ENCODE results near the gene ATP2B3. TPM values are rescaled to one million over a fixed set of nuclear protein-coding genes. Genes with fewer than 3 reads are reported as not detected.

The ATP2B3 gene
- polyA plus RNA-seq, 3 donors: 0.01 TPM; not detected in 2

DNA sequence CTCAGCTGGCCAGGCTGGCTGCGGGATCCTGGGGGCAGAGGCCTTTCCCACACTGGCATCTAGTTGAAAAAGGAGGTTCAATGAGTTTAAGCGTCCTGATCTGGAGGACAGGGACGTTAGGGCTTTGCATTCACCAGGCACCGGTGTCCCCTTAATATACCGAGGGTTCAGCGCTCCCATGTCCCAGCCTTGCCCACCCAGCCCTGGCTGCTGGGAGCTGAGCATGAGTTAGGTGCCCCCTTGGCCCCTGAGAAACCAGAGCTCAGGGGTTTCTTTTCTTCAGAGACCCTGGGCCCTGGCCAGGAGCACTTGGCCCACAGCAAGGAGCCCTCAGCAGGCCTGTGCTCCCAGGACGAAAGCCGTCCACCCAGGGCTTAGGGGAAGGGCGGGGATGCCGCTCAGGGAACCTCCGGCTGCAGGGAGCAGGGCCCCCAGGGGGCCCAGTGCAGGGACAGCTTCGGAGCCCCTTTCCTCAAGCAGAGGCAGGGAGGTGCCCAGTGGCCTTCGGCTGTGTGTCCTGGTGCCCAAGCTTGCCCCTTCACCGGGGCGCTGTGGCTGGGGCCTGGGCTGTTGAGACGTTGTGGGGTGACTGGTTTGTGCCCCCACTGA lies 108.7 kb downstream of the ATP2B3 start:
- Histone ChIP-seq H3K9ac (ENCODE audit: insufficient read depth, low read length, poor library complexity, severe bottlenecking) (no peak overlapping the region), H3K27ac (ENCODE audit: low read depth in 1 of 2, low read length in 2 of 2) (no peak overlapping the region), H3K4me3 (replicated peaks in 1 of 3; ENCODE audit: low read depth in 2 of 3, low read length in 3 of 3) (no peak overlapping the region), H3K36me3 (replicated peaks in 1 of 2; ENCODE audit: control insufficient read depth in 1 of 2, insufficient read depth in 2 of 2, low read length in 2 of 2) (no peaks in the 10 kb centered on the region), H2AFZ (ENCODE audit: insufficient read depth, low read depth, low read length, poor library complexity, severe bottlenecking) (no peak overlapping the region), H3K9me3 (replicated peaks in 1 of 2; ENCODE audit: control insufficient read depth in 1 of 2, insufficient read depth in 1 of 2, low read length in 2 of 2) (peaks cover 0 to 6% of the 10 kb centered on the region in 2 donors), H3K79me2 (ENCODE audit: insufficient read depth, low read length) (no peaks in the 10 kb centered on the region), H3K4me1 (ENCODE audit: control insufficient read depth in 1 of 2, insufficient read depth in 2 of 2, low read length in 2 of 2) (no peaks in the 10 kb centered on the region), H3K27me3 (ENCODE audit: control insufficient read depth in 2 of 2, insufficient read depth in 2 of 2, low read length in 2 of 2) (no peaks in the 10 kb centered on the region), H3K4me2 (replicated peaks; ENCODE audit: extremely low read depth, low read length, poor library complexity, severe bottlenecking) (no peak overlapping the region), H4K20me1 (ENCODE audit: insufficient read depth, low read length) (no peaks in the 10 kb centered on the region)
- no peaks in the 10 kb centered on the region for H3K4me1 Mint-ChIP-seq
- intact Hi-C loops (cut with micrococcal nuclease): no loop called here
- peaks cover 4 to 8% (median 6%) of the 10 kb centered on the region in 3 donors for H3K27me3 Mint-ChIP-seq (ENCODE audit: low read depth in 3 of 3)
- peaks cover 0 to 9% (median 4%) of the 10 kb centered on the region in 7 donors for H3K9me3 Mint-ChIP-seq
- no peak for DNase-seq
- no peaks in the 10 kb centered on the region for H3K36me3 Mint-ChIP-seq
- no peak overlapping the region for H3K27ac Mint-ChIP-seq
- 88% methylated on average over 8 of the region's 16 CpGs for WGBS (ENCODE audit: insufficient coverage)
- no peak overlapping the region for H3K4me3 Mint-ChIP-seq
- TF ChIP-seq, protein P1, sequence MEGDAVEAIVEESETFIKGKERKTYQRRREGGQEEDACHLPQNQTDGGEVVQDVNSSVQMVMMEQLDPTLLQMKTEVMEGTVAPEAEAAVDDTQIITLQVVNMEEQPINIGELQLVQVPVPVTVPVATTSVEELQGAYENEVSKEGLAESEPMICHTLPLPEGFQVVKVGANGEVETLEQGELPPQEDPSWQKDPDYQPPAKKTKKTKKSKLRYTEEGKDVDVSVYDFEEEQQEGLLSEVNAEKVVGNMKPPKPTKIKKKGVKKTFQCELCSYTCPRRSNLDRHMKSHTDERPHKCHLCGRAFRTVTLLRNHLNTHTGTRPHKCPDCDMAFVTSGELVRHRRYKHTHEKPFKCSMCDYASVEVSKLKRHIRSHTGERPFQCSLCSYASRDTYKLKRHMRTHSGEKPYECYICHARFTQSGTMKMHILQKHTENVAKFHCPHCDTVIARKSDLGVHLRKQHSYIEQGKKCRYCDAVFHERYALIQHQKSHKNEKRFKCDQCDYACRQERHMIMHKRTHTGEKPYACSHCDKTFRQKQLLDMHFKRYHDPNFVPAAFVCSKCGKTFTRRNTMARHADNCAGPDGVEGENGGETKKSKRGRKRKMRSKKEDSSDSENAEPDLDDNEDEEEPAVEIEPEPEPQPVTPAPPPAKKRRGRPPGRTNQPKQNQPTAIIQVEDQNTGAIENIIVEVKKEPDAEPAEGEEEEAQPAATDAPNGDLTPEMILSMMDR (IDR thresholded peaks at IDR 0.05): no peak

DNA sequence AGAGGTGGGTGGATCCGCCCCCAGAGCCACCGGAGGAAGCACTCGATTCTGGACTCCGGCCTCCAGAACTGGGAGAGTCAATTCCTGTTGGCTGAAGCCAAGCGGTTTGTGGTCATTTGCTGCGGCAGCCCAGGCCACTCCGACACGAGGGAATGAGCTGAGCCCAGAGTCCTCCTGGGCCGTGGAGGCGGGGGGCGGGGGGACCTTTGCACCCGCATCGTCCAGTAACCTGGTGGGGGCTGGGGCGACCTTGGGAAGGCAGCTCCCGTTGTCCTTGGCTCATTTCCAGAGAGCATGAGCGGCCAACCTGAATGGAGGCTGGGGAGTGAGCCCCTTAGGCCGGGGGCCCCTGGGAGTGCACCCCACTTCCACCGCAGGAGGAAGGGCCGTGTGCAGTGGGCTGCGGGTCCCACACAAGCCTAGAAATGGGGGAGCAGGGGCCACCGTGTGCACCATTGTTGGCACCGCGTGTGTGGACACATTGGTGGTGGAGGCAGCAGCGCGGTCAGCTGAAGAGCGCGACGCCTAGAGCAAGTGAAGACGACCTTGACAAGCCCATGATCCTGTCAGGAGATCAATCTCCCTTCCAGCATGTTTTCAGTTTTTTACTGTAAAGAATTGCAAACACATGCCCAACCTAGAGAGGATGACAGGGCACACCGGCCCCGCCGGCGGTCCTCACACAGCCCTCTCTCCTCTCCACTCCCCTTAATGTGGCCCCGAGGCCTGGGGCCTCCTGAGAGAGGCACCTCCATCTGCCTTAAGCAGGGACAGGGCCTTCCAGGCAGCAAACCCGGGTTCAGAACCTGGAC lies 109.6 kb downstream of the ATP2B3 start:
- 82% methylated on average over 10 of the region's 35 CpGs for WGBS (ENCODE audit: insufficient coverage)
- H3K36me3 Mint-ChIP-seq: no peaks in the 10 kb centered on the region
- intact Hi-C loops (cut with micrococcal nuclease): no loop called here

More for the DNA sequence above, 109.6 kb downstream of the ATP2B3 start:
- Histone ChIP-seq H3K79me2 (ENCODE audit: insufficient read depth, low read length) (no peaks in the 10 kb centered on the region), H3K36me3 (replicated peaks in 1 of 2; ENCODE audit: control insufficient read depth in 1 of 2, insufficient read depth in 2 of 2, low read length in 2 of 2) (no peaks in the 10 kb centered on the region), H3K27me3 (ENCODE audit: control insufficient read depth in 2 of 2, insufficient read depth in 2 of 2, low read length in 2 of 2) (no peaks in the 10 kb centered on the region), H3K4me1 (ENCODE audit: control insufficient read depth in 1 of 2, insufficient read depth in 2 of 2, low read length in 2 of 2) (no peaks in the 10 kb centered on the region), H3K9ac (ENCODE audit: insufficient read depth, low read length, poor library complexity, severe bottlenecking) (no peak overlapping the region), H3K4me2 (replicated peaks; ENCODE audit: extremely low read depth, low read length, poor library complexity, severe bottlenecking) (no peak overlapping the region), H4K20me1 (ENCODE audit: insufficient read depth, low read length) (no peaks in the 10 kb centered on the region), H3K27ac (ENCODE audit: low read depth in 1 of 2, low read length in 2 of 2) (no peak overlapping the region), H2AFZ (ENCODE audit: insufficient read depth, low read depth, low read length, poor library complexity, severe bottlenecking) (no peak overlapping the region), H3K9me3 (replicated peaks in 1 of 2; ENCODE audit: control insufficient read depth in 1 of 2, insufficient read depth in 1 of 2, low read length in 2 of 2) (peaks cover 0 to 14% of the 10 kb centered on the region in 2 donors), H3K4me3 (replicated peaks in 1 of 3; ENCODE audit: low read depth in 2 of 3, low read length in 3 of 3) (no peak overlapping the region)
- TF ChIP-seq, protein P1 (IDR thresholded peaks at IDR 0.05): no peak
- H3K4me1 Mint-ChIP-seq: no peaks in the 10 kb centered on the region
- peaks cover 4 to 7% (median 6%) of the 10 kb centered on the region in 3 donors for H3K27me3 Mint-ChIP-seq (ENCODE audit: low read depth in 3 of 3)
- DNase-seq: no peak
- H3K9me3 Mint-ChIP-seq: peaks cover 0 to 18% (median 8%) of the 10 kb centered on the region in 7 donors
- H3K27ac Mint-ChIP-seq: peak overlapping the region in 1 of 7 donors; percentile 42
- H3K4me3 Mint-ChIP-seq: no peak overlapping the region

Measured in CD14-positive monocyte (primary cell).